DMS53 treated with DMSO at 0.1 percent for 48 hours (cell line): ENCODE results near the gene SARS2.
"Not testable (repeated sequence)": the region's sequence is repeated elsewhere in the genome, so short reads cannot be mapped to it uniquely, and the experiment has no call there.

Experiments
- DNase-seq: peaks from one replicate; lab custom pipeline; 2025; ENCODE audit not compliant: unreplicated experiment; lab: John Stamatoyannopoulos, UW

The SARS2 gene

DNA sequence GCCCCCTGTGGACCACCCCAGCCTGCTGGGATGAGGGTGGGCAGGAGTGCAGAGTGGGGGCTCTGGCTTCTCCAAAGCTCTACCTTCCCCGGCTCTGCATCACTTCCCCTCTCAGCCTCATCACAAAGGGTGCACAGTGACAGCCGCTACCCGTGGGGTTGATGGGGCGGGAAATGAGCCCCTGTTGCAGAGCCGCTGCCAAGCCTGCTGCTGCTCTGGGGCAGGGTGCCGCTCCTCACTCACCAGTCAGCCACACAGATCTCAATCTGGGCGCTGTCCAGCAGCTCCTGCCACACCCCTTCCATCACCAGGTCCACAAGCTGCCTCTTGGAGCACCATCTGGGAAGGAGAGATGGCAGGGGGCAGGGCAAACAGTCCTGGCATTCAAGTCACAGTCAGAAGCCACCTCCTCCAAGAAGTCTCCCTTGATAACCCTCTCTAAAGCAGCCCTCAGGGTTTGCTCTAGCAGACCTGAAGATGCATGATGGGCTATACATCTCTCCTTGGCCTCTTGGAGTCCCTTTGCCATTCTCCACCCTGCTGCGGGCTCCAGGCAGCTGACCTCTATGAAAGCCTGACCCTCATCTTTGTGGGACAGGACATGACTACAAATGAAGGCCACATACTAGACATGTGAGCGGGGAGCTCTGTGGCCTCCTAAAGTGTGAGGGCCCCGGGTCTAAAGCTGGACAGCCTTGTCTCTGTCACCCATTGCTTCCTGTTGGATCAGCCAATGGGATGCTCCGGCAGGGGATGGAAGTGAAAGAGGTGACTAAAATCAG, 15.9 kb upstream of the SARS2 start:
- no peak for DNase-seq

DNA sequence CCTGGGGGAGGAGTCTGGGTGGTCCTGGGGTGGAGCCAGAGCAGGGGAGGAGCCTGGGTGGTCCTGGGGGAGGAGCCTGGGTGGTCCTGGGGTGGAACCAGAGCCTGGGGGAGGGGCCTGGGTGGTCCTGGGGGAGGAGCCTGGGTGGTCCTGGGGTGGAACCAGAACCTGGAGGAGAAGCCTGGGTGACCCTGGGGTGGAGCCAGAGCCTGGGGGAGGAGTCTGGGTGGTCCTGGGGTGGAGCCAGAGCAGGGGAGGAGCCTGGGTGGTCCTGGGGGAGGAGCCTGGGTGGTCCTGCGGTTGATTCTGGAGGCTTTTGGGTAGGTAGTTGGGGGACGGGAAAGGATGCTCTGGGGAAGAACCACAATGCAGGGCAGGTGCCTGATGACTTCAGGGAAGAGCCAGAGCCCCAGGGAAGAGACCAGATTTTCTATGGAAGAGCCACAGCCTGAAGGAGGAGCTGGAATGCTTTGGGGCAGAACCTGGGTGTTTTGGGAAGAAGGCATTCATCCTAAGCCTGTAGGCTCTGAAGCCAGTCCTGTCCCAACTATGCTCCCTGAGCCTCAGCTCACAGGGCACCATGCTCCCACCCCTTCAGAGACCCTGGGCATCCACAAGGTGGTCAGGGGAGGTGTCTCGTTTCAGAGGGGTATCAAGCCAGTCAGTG, 15.1 kb upstream of the SARS2 start:
- no peak for DNase-seq

DNA sequence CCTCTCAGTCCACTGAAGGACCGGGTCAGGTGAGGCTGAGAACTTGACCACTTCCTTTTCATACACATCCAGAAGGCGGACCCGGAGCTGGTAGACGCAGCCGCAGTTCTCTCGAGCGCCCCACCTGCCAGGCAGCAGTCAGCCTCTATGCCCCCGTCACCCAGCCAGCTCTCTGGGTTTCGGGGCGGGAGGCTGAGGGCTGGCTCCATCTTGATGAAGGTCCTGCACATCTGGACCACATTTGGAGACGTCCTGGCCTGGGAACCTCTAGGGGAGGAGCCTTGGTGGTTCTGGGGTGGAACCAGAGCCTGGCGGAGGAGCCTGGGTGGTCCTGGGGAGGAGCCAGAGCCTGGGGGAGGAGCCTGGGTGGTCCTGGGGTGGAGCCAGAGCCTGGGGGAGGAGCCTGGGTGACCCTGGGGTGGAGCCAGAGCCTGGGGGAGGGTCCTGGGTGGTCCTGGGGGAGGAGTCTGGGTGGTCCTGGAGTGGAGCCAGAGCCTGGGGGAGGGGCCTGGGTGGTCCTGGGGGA, 14.5 kb upstream of the SARS2 start:
- DNase-seq = no peak

DNA sequence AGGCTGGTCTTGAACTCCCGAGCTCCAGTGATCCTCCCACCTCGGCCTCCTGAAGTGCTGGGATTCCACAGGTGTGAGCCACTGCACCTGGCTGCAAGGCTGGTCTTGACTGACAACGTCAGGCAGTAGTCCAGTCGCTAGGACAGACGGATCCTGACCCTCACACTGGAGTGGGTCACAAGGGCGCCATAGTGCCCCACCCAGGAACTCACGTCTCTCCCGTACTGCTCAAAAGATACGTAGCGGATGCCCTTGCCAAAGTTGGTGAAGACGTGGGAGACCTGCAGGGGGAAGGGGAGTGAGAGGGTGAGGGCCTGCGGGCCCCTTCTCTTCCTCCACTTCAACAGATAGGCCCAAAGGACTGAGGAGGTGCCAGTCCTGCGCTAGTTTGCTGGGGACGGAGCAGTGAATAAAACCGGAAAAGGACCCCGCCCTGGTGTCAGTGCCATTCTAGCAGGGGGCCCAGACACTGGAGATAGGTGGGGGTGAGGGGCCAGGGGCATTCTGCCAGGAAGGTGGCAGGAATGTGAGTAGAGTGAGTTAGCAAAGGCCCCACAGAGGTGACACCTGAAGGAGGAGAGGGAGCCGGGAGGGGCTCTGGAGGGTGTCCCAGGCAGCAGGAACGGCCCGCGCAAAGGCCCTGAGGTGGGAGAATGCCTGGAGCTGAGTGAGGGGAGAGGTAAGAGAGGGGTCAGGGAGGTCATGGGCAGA, 12.1 kb upstream of the SARS2 start:
- no peak for DNase-seq

DNA sequence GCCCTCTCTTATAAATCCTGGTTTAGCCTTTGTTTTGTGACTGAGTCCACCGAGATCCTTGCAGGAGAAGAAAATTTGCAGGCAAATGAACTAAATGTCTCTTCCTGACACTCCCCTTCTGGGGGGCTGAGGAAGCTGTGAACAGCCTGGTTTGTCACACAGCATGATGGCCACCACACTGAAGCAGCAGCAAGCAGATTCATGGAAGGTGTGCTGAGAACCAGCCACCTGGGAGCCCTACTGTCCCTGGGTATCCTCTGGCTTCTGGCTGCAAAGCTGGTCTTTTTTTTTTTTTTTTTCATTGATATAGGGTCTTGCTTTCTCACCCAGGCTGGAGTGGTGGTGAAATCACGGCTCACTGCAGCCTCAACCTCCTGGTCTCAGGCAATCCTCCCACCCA, 11.4 kb upstream of the SARS2 start:
- no peak for DNase-seq

DNA sequence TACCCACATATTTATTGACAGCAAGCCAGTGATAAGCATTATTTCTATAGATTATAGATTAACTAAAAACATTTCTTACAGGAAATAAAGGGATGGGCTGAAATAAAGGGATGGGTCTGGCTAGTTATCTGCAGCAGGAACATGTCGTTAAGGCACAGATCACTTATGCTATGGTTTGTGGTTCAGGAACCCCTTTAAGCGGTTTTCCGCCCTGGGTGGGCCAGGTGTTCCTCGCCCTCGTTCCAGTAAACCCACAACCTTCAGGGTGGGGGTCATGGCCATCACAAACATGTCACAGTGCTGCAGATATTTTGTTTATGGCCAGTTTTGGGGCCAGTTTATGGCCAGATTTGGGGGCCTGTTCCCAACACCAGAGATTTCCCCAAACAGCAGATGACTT, 10.9 kb upstream of the SARS2 start:
- not testable (repeated sequence) for DNase-seq

DNA sequence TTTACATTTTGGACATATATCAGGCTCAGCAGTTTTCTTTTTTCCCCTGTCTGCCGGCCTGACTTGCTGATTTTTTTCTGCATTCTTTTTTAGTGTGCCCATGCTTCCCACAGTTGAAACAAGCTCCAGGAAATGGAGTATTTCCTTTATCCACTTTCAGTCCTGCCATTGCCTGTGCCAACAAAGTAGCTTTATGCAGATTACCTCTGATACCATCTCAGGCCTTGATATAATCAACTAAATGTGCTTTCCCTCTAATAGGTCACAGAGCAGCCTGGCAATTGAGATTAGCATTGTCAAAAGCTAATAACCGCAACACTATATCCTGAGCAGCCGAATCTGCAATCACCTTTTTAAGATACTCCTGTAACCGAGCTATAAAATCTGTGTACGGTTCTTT, 9.4 kb upstream of the SARS2 start:
- DNase-seq = no peak

DNA sequence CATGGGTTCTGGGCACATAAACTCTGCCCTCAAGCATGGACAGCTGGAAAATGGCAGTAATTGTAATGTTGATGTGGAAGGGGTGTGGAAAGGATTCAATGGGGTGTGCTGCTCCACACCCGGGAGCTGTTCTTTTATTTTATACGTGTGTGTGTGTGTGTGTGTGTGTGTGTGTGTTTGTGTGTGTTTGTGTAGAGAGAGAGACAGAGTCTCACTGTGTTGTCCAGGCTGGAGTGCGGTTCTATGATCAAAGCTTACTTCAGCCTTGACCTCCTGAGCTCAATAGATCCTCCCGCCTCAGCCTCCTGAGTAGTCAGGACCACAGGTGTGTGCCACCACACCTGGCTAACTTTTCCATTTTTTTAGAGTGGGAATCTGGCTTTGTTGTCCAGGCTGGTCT, 3.0 kb upstream of the SARS2 start:
- DNase-seq = no peak

DNA sequence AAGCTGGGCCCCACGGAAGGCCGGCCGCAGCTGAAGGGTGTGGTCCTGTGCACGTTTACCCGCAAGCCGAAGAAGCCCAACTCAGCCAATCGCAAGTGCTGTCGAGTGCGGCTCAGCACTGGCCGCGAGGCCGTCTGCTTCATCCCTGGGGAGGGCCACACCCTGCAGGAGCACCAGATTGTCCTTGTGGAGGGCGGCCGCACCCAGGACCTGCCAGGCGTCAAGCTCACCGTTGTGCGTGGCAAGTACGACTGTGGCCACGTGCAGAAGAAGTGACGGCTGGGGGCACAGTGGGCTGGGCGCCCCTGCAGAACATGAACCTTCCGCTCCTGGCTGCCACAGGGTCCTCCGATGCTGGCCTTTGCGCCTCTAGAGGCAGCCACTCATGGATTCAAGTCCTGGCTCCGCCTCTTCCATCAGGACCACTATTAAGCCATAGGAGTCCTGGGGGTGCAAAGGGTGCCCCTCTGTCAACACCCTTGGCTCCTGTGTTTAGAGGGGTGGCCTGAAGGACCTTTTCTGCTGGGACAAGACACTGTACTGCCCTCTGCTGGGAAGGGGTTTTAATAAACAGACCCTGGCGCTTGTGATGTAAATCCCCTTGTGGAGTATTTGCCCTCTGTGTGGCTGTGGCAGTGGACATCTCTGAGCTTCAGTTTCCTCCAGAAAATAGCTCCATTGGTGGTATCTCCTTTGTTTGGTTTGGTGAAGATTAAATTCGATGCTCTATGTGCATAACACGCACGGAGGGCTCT, 2.0 kb upstream of the SARS2 start:
- no peak for DNase-seq

DNA sequence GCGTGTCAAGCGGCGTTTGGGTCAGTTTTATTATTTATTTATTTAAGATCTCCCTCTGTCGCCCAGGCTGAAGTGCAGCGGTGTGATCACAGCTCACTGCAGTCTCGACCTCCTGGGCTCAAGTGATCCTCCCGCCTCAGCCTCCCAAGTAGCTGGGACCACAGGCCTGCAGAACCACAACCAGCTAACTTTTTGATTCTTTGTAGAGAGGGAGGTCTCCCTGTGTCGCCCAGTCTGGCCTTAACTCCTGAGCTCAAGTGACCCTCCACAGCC, 894 bp upstream of the SARS2 start:
- DNase-seq = no peak

DNA sequence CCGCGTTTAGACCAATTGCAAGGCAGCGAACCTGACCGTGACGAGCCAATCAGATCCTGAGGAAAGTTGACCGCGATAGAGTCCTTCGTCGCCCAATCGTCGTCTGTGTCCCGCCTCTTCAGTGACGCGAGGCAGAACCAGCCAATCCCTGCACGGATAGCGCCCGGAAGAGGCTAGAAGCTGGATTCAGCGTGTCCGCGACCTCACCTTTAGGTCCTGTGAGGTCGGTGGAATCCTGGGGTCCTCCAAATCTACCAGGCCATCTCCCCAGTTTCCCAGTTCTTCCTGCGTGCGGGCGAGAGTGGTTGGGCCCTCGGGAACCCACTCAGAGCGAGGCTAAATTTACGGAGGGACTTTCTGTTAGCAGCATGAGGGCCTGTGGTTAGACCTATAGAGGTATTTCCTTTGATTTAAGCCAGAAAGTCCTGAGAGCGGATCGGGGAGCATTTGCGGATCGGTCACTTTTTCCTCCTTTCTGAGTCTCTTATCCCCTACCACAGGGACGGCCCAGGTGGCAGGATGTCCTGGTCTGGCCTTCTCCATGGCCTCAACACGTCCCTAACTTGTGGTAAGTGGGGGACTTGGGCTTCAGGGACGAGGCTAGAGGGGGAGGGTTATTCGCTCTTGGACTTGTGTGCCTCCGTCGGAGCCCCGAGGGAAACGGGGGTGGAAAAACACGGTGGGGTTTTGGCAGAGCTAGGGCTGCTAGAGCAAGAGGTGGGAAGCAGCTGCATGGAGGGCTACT, 385 bp upstream of the SARS2 start, which contains the start of gene MRPS12:
TSS of gene MRPS12 (plus strand) at position 169 of the 745 bp plus-strand sequence. CDS start at position 520, 351 bp downstream.
- DNase-seq = peak; percentile 100

DNA sequence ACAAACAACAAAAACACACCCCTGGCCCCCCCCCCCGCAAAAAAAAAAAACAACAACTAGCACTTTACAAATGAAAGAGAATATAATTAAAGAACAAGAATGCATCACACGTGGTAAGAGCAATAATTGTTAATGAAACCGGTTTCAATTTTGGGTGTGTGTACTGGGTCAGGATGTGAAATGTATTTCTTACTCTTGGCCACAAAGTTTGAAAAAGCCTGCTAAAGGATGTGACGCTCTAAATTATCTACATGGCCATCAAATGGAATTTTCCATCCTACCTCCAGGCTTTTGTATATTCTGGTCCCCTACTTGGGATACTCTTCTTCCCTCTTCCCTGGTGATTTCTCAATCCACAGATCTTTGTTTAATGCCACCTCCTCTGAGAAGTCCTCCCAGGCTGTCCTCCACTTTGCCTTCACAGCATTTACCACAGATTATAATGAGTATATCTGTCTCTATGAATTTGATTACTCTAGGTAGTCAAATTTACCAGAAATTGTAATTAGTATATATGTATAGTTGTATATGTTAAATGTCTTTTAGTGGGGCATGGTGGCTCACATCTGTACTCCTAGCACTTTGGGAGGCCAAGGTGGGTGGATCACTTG, 2.1 kb downstream of the SARS2 start:
- DNase-seq = no peak

DNA sequence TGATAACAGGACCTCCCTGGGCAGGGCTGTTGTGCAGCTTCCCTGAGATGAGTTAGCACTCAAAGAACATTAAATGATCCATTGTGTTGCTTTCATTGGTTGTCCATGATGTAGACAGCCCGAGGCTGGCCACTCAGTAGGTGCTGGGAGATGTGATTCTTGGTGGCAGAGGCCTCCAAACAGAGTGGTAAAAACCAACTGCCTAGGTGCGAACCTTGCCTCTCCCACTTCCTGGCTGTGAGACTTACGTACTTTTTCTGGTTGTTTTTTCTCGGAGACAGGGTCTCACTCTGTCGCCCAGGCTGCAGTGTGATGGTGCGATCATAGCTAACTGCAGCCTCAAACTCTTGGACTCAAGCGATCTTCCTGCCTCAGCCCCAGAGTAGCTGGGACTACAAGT, 6.2 kb downstream of the SARS2 start:
- DNase-seq = no peak

DNA sequence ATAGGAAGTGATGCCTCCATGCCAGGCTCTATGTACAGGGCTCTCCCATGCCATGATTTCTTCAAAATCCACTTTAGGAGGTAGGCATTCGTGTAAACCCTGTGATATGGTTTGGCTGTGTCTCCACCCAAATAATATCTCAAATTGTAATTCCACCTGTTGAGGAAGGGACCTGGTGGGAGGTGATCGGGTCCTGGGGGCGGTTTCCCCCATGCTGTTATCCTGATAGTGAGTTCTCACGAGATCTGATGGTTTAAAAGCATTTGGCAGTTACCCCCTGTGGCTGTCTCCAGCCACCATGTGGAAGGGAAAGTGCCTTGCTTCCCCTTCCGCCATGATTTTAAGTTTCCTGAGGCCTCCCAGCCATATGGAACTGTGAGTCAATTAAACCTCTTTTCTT, 8.1 kb downstream of the SARS2 start:
- DNase-seq = no peak

DNA sequence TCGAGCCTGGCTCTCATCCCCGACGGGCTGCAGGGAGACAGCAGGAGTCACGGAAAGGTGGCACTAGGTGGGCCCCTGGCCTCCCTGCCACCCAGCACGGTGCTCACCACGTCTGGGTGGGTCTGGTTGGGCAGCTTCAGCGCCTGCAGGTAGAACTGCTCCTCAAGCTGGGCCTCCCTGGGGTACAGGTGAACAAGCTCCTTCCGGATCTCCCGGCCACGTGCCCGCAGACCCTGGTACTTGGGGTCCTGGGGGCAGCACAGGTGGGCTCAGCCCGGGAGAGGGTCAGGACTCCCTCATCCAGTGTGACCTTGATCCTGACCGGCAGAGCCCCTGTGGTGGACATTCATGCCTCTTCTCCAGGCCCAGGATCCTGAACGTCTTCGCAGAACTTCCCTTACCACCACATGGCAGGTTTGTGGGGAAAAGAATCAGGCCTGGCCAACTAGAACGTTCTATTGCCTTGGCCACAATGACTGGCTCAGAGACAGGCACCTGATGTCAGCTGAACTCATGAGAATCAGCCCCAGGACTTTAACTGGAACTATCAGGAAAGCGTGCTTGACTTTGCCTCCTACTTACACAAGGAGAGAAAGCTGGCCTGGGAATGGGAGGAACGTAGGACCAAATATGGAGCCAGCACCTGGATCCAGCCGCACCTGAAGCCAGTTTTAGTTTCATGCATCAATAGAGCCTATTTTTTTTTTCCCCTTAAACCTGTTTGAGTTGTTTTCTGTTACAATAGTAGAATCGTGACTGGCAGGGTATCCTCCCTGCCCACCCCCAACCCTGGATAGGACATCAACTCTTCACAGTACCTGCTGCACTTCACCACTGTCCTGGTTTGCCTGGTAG, 8.9 kb downstream of the SARS2 start:
- DNase-seq = no peak

DNA sequence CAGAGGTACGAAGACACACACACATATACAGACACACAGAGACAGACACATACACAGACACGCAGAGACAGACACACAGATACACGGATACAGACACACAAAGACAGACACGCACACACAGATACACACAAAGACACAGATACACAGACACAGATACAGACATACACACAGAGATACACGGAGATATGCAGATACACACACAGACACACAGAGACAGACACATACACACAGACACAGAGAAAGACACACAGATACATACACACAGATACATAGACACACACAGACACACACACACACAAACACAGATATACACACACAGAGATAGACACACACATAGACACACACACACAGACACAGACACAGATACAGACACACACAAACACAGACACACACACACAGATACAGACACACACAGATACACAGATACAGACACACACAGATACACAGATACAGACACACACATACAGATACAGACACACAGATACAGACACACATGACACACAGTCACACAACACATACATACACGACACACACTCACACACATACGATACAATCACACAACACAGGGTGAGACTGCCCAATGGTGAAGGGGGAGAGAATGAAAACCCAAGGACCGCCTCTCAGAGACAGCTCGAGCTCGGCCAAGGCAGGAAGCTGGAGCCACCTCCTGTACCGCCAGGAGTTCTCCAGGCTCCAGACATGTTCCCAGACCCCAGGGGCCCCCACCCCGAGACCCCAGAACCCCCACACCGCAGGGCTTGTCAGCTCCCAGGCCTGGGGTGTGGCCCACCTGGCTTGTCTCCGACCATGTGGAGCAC, 9.8 kb downstream of the SARS2 start:
- no peak for DNase-seq

DNA sequence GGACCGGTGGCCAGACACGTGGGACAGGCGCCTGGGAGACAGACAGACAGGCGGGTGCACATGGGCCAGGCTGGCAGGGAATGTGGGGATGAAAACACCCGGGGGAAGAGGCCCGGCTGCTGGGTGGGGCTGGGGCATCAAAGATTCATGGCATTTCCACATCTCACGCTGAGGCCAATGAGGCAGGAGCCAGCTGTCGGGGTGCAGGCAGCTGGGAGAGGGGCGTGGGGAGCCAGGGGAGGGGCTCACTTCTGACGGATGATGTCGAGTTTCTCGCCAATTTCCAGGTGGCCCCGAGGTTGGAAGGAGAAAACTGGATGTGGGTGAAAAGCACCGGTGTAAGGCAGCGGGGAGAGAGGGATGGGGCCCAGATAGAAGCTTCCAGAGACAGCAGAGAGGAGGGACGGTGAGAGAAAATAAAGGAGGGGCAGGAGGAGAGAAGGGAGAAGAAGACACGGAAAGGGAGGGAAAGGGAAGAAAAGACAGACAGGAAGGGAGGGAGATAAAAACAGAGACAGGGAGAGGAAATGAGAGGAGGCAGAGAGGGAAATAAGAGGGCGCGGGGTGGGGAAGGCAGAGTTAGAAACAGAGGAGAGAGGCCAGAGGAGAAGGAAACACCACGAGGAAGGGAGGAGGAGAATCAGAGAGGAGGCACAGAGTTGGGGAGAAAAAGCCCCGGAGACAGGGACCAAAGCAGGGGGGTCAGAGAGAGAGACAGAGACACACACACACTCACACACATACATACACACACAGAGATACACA, 10.5 kb downstream of the SARS2 start:
- no peak for DNase-seq

DNA sequence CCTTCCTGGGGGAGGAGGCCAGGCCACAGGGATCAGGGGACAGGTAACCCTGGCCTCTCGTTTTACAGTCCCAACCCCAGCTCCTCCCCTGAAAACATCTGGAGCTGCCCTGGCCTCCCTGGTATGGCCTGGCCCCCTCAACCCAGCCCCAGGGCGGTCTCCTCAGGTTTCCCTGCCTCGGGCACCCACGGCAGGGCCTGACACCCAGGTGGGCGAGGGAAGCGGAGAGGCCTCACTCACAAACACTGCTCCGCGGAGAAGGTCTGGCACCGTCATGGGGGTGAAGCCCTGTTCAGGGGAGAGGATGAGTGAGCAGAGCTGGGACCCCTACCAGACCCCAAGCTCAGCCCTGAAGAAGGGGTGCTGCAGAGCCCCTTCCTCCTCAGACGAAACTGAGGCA, 12.0 kb downstream of the SARS2 start:
- DNase-seq = no peak
